MM.1S (cell line): ENCODE measurements around the gene FOXN1.

Experiments used
- EZH2phosphoT487 ChIP-seq: fragments of 300-600 bp; sonication (generic); IDR thresholded peaks from 2 replicates; pipeline ENCODE4 v1.6.1; 2018; ENCODE audit warnings: antibody characterized with exemption, low read length
- TF ChIP-seq, protein P1 (sequence below): fragments of 300-600 bp; sonication (generic); IDR thresholded peaks from 2 replicates; pipeline ENCODE4 v1.5.1; 2016; ENCODE audit warnings: antibody characterized with exemption, low read length, mixed read lengths

DNA sequence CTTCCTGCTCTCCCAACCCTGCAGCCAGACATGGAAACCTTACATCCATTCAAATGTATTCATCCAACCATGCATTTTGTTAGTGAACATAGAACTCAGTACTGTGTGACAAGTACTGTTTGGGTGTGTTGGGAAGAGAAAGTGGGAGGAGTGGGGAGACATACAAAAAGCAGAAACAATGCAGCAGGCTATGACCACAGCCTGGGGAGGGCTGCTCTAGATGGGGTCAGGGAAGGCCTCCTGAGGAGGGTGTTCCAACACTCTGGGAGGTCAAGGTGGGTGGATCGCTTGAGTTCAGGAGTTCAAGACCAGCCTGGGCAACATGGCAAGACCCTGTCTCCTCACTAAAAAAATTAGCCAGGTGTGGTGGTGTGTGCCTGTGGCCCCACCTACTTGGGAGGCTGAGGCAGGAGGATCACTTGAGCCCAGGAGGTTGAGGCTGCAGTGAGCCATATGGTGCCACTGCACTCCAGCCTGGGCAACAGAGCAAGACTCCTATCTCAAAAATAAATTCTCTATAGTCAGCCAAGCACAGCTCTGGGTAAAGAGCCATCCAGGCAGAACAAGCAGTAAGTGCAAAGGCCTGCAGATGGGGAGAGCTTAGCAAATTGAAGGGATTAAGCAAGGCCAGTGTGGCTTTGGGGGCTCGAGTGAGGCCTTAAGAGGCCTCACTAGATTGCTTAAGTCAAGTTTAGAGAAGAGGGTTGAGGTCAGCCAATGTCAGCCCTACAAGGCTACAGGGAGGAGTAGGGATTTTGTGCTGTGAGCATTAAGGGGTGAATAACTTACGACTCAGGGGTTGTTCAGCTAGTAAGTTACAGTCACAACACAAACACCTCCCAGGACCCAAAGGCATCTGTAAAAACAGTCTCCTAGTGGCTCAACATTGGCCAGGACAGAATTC lies 27.2 kb upstream of the FOXN1 start:
- TF ChIP-seq, protein P1, sequence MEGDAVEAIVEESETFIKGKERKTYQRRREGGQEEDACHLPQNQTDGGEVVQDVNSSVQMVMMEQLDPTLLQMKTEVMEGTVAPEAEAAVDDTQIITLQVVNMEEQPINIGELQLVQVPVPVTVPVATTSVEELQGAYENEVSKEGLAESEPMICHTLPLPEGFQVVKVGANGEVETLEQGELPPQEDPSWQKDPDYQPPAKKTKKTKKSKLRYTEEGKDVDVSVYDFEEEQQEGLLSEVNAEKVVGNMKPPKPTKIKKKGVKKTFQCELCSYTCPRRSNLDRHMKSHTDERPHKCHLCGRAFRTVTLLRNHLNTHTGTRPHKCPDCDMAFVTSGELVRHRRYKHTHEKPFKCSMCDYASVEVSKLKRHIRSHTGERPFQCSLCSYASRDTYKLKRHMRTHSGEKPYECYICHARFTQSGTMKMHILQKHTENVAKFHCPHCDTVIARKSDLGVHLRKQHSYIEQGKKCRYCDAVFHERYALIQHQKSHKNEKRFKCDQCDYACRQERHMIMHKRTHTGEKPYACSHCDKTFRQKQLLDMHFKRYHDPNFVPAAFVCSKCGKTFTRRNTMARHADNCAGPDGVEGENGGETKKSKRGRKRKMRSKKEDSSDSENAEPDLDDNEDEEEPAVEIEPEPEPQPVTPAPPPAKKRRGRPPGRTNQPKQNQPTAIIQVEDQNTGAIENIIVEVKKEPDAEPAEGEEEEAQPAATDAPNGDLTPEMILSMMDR, result no peak
- no peak for TF ChIP-seq EZH2phosphoT487
